Vagina (tissue), 2 donors: ENCODE measurements around the gene ZNF850. TPM values are rescaled to one million over a fixed set of nuclear protein-coding genes. Genes with fewer than 3 reads are reported as not detected.
A peak's percentile ranks its signal among the peaks of the same experiment; 100 is the strongest.

ENCODE experiments used
- DNase-seq, 2 donors: peaks; one replicate each; pipeline ENCODE4 v3.0.0-alpha.2; 2017; ENCODE audit errors: extremely low spot score in 2 of 2
- H3K27ac ChIP-seq: fragments of 200-600 bp; sonication (generic); one replicate; pipeline ENCODE4 v1.5.1; 2019
- H3K27me3 ChIP-seq: fragments of 200-600 bp; sonication (generic); one replicate; pipeline ENCODE4 v1.5.1; 2019
- H3K36me3 ChIP-seq, 2 donors: fragments of 200-600 bp; sonication (generic); one replicate each; pipeline ENCODE4 v1.5.1; 2017 to 2019
- H3K4me1 ChIP-seq: fragments of 200-600 bp; sonication (generic); one replicate; pipeline ENCODE4 v1.5.1; 2019
- H3K4me3 ChIP-seq, 2 donors: fragments of 200-600 bp; sonication (generic); 1 replicate in 1 of 2; 2 replicates in 1 of 2; pipeline ENCODE4 v1.5.1; 2016 to 2019
- H3K9me3 ChIP-seq: fragments of 200-600 bp; sonication (generic); one replicate; pipeline ENCODE4 v1.5.1; 2019
- POLR2A ChIP-seq, 2 donors: fragments of 450-650 bp; IDR thresholded peaks; one replicate each; pipeline ENCODE4 v1.6.1; 2017; ENCODE audit warnings: antibody characterized with exemption in 2 of 2, mild to moderate bottlenecking in 2 of 2, moderate library complexity in 2 of 2
- POLR2AphosphoS5 ChIP-seq, 2 donors: sonication (generic); formaldehyde crosslinking; IDR thresholded peaks; one replicate each; pipeline ENCODE4 v1.9.0; 2017; ENCODE audit warnings: antibody characterized with exemption in 2 of 2, mild to moderate bottlenecking in 2 of 2, low read depth in 1 of 2; ENCODE audit not compliant: insufficient read depth in 1 of 2
- intact Hi-C: fragments of 100-400 bp; cut with DNase I; formaldehyde crosslinking; loops from one replicate; pipeline ENCODE4 v1.15.1; 2023
- total RNA-seq: library from RNA; depleted of rRNA; stranded (reverse); fragments of >200 nt; gene quantifications from one replicate; pipeline ENCODE4 v1.2.3, GENCODE V29; 2016
- TF ChIP-seq, protein P1 (sequence below), 3 experiments: fragments of 450-650 bp in 2 of 3; fragments of 200-600 bp in 1 of 3; sonication (generic) in 1 of 3; IDR thresholded peaks; one replicate each; pipeline ENCODE4 v1.5.1; 2017 to 2019; ENCODE audit warnings: antibody characterized with exemption in 3 of 3, mild to moderate bottlenecking in 2 of 3, moderate library complexity in 2 of 3

Gene ZNF850
- 2.2 TPM for total RNA-seq

DNA sequence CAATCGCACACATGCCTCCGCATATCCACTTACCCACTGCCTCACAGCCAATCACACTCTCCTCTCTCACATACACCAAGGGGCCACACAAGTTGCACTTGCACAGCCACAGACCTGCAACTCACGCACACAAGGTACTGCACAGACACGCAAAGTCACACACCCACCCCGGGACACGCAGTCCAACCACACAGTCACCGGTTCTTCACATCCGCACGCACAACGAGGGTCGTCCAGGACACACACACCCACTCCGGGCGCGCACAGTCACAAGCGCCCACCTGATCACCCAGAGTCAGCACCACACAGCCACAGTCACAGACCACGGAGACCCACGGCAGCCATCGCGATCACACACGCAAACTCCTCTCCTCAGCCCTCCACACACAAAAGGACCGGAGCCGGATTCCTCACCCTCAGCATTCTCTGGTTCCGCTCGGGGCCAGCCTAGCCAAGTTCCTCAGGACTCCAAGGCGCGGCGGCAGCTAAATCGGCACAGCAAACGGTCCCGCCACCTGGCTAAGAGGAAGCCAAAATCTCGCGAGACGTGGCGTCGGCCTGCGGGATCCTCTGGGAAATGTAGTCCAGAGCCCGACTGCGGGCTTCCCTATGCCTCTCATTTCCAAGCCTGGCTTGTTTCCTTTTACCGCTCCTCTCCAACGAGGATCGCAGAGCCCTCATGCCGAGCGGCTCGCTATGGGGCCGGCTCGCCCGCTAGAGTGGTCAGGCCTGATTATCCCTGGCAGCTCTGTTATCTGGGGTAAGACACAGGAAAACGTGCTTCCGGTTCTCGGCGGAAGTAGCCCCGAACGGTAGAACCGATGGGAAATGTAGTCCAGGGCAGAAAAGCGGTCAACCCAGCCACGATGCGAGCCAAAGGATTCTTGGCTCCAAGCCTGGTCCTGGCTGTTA, at the start of gene ZNF850:
Gene ZNF850 (minus strand): TSS at position 497 of the 912 bp plus-strand sequence. CDS start 10,201 bp downstream, outside the sequence.
- H3K36me3 ChIP-seq, result no peaks in the 10 kb centered on the region
- intact Hi-C loops, result no loop called here
- peak within 1 kb of the TSS; percentile 84 for H3K27ac ChIP-seq

DNA sequence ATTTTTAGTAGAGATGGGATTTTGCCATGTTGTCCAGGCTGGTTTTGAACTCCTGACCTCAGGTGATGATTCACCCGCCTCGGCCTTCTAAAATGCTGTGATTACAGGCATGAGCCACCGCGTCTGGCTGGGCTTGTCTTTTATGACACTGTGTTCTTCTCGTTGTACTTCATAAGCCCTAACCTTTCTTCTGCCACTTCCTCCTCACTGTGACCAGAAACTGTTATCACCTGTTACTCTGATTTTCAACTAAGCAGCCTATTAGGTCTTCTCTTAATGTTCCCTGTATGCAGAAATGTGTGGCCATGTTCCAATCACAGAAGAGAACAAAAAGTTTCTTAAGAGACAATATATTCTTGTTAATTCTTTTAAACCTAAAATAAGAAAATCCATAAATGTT, 49.2 kb upstream of the ZNF850 start:
- no peaks in the 10 kb centered on the region for H3K4me1 ChIP-seq
- no peaks in the 10 kb centered on the region for H3K27me3 ChIP-seq
- peaks cover 24 to 93% of the 10 kb centered on the region in 2 donors for H3K36me3 ChIP-seq
- DNase-seq, result no peak
- H3K4me3 ChIP-seq, result no peak overlapping the region
- no peak overlapping the region for H3K27ac ChIP-seq
- TF ChIP-seq, protein P1, sequence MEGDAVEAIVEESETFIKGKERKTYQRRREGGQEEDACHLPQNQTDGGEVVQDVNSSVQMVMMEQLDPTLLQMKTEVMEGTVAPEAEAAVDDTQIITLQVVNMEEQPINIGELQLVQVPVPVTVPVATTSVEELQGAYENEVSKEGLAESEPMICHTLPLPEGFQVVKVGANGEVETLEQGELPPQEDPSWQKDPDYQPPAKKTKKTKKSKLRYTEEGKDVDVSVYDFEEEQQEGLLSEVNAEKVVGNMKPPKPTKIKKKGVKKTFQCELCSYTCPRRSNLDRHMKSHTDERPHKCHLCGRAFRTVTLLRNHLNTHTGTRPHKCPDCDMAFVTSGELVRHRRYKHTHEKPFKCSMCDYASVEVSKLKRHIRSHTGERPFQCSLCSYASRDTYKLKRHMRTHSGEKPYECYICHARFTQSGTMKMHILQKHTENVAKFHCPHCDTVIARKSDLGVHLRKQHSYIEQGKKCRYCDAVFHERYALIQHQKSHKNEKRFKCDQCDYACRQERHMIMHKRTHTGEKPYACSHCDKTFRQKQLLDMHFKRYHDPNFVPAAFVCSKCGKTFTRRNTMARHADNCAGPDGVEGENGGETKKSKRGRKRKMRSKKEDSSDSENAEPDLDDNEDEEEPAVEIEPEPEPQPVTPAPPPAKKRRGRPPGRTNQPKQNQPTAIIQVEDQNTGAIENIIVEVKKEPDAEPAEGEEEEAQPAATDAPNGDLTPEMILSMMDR (IDR thresholded peaks at IDR 0.05), result no peak
- TF ChIP-seq POLR2A (IDR thresholded peaks at IDR 0.05), result no peak
- no peak for TF ChIP-seq POLR2AphosphoS5 (IDR thresholded peaks at IDR 0.05; ENCODE audit: insufficient read depth in 1 of 2, low read depth in 1 of 2)
- intact Hi-C loops, result no loop called here
- H3K9me3 ChIP-seq, result peaks cover 93% of the 10 kb centered on the region

More for the DNA sequence above, at the start of gene ZNF850:
- peak in 1 of 2 donors; percentile 91 for DNase-seq
- Histone ChIP-seq H3K4me1 (peaks cover 21% of the 10 kb centered on the region), H3K27me3 (no peaks in the 10 kb centered on the region), H3K4me3 (peak within 1 kb of the TSS; percentile 70 to 87), H3K9me3 (no peaks in the 10 kb centered on the region)
- TF ChIP-seq POLR2AphosphoS5 (IDR thresholded peaks at IDR 0.05; ENCODE audit: insufficient read depth in 1 of 2, low read depth in 1 of 2) (peak; percentile 87 to 97), POLR2A (IDR thresholded peaks at IDR 0.05) (no peak)
- TF ChIP-seq, protein P1 (IDR thresholded peaks at IDR 0.05), result no peak

DNA sequence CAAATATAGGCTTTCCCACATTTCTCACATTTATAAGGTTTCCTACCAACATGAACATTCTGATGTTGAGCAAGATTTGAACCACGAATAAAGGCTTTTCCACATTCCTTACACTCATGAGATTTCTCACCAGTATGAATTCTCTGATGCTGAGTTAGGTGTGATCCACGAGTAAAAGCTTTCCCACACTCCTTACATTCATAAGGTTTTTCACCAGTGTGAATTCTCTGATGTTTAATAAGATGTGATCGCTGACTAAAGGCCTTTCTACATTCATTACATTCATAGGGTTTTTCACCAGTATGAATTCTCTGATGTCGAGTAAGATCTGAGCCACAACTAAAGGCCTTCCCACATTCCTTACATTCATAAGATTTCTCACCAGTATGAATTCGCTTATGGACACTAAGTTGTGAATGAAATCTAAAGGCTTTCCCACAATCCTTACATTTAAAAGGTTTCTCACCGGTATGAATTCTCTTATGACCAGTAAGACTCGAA, 46.6 kb upstream of the ZNF850 start:
- Histone ChIP-seq H3K4me1 (no peaks in the 10 kb centered on the region), H3K27me3 (no peaks in the 10 kb centered on the region), H3K9me3 (peaks cover 95% of the 10 kb centered on the region), H3K4me3 (no peak overlapping the region), H3K27ac (no peak overlapping the region), H3K36me3 (peaks cover 20 to 98% of the 10 kb centered on the region in 2 donors)
- TF ChIP-seq POLR2A (IDR thresholded peaks at IDR 0.05), result no peak
- no peak for TF ChIP-seq POLR2AphosphoS5 (IDR thresholded peaks at IDR 0.05; ENCODE audit: insufficient read depth in 1 of 2, low read depth in 1 of 2)
- TF ChIP-seq, protein P1 (IDR thresholded peaks at IDR 0.05), result no peak
- DNase-seq, result no peak
- intact Hi-C loops, result no loop called here

DNA sequence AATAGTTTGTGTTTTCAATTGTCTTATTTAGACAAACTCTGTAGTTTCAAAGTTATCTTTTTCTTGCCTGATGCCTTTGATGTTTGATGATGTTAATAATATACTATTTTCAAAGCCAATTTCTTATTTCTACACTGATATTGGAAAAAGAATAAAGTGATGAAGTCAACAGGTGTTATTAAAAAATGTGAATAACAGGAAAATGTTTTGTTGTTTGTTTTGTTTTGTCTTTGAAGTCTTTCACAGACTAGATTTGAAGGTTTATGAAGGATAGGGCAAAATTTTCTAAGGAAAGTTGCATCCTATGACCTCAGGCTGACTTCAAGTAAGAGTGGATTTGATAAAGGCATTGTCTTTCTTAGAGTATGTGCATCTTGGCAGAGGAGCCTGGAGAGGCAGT, 34.4 kb upstream of the ZNF850 start:
- Histone ChIP-seq H3K27ac (no peak overlapping the region), H3K9me3 (peaks cover 77% of the 10 kb centered on the region), H3K27me3 (no peaks in the 10 kb centered on the region), H3K4me3 (no peak overlapping the region), H3K36me3 (peaks cover 0 to 71% of the 10 kb centered on the region in 2 donors), H3K4me1 (no peaks in the 10 kb centered on the region)
- no peak for DNase-seq
- TF ChIP-seq, protein P1 (IDR thresholded peaks at IDR 0.05), result no peak
- intact Hi-C loops, result no loop called here

DNA sequence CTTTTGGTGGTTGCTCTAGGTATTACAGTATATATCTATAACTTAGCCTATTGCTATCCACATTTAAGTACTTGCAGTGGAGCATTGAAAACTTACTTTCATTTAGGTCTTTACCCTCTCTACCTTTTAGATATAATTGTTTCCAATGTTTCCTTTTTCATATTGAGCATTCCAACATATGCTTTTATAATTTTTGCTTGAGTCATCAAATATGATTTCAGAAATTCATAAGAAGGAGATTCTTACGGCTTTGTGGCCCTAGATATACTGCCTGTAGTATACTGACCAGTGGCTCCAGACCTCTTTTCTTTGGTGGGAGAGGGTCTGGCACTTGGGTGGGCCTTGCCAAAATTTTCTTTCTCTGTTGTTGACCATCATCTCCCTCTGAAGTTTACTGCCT, 32.8 kb upstream of the ZNF850 start:
- H3K36me3 ChIP-seq, result peaks cover 0 to 85% of the 10 kb centered on the region in 2 donors
- no peak overlapping the region for H3K27ac ChIP-seq
- no peaks in the 10 kb centered on the region for H3K4me1 ChIP-seq
- H3K9me3 ChIP-seq, result peaks cover 67% of the 10 kb centered on the region
- TF ChIP-seq POLR2AphosphoS5 (IDR thresholded peaks at IDR 0.05; ENCODE audit: insufficient read depth in 1 of 2, low read depth in 1 of 2), result no peak
- TF ChIP-seq, protein P1 (IDR thresholded peaks at IDR 0.05), result no peak
- no peak for TF ChIP-seq POLR2A (IDR thresholded peaks at IDR 0.05)
- intact Hi-C loops, result no loop called here
- H3K4me3 ChIP-seq, result no peak overlapping the region
- no peaks in the 10 kb centered on the region for H3K27me3 ChIP-seq
- DNase-seq, result no peak
